GM19372 (cell line): ENCODE results near the gene TRIM2.

Source experiments
- ATAC-seq: cut with Tn5 transposase; IDR thresholded peaks from one replicate; pipeline ENCODE4 v1.9.1; 2021; ENCODE audit warnings: mild to moderate bottlenecking, low read depth, moderate library complexity; ENCODE audit not compliant: unreplicated experiment

TRIM2 gene

DNA sequence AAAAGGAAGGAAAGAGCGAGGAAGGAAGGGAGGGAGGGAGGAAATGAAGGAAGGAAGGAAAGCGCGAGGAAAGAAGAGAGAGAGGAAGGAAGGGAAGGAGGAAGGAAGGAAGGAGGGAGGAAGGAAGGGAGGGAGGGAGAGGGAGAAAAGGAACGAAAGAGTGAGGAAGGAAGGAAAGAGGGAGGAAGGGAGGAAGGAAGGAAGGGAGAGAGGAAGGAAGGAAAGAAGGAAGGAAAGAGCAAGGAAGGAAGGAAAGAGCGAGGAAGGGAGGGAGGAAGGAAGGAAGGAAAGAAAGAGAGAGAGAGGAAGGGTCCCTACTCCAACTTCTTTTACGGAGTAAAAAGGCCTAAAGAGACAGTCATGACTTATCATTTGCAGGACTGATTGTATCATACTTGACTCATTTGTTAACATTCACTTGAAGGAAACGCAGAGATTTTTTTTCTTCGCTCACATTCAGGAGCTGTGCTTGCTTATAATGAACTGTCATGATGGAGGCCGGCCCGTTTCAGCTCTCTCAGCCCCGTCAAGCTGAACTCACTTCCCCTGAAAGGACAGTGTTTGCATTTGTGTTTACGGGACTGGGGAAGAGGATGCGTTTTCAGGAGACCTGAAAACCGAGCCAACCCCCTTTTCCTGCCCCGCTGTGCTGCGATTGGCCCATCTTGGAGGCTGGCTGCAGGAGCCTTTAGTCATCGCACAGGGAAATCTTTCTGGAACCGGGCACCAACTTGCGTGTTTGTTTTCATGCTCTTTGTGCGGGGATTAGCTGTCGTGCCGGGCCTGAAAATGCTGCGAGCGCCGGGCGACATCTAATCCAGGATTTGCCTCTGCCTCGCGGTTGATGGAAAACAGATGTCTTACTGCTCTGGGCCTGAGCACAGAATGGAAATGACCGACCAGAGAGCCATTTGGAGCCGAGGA, 17.8 kb downstream of the TRIM2 start:
- peak; percentile 9 for ATAC-seq

DNA sequence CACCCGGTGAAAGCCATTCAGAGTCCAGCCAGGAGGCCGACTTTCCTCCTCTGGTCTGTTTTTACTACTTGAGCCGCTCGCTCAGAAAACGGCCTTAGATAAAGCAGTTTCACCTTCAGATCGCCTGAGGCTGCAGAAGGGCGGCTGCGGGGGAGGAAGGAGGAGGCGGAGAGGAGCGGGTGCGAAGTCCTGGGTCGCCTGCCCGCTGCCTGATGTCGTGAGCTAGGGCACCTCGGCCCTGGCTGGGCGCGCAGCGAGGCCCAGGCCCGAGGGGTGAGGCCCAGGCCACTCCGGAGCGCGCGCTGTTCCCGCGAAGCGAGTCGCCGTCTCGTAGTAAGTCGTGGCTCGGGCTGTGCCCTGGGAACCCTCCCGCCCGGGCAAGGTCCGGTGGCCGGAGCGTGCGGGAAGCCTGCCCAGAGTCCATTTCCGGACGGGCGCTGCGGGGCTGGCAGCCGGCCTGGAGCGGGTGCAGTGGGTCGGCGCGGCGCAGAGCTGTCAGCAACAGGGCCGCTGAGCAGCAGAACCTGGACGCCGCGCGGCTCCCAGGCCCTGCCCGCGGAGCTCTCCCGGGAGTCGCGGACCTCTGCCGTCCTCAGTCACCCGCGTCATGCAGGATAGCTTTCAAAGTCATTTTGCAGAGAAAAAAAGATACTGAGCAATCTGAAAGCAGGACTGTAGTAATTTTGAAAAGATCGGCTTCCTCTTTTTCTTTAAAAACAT, 18.6 kb downstream of the TRIM2 start:
- ATAC-seq = peak; percentile 59

- ATAC-seq = peak; percentile 21
Measured at GRCh38 chr4:153223427-153223801, 19.2 kb downstream of the TRIM2 start.

DNA sequence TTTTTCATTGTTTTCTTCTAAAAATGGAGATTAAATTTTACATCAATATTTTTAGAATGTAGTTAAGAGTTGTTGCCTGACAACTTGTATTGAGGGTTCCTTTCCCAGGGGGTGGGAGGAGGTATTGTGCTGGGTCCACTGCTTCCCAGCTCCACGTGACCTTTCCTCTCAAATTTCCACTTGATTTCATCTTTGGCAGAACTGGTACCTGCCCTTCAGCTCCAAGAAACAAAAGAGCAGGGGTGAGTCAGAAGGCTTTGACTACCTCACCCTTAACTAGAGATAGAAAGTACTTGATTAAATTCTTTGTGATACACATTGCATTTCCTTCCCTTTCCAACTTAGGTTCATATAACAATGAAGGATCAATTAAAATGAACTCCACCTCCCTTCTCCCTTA, 19.7 kb downstream of the TRIM2 start:
- ATAC-seq = no peak

DNA sequence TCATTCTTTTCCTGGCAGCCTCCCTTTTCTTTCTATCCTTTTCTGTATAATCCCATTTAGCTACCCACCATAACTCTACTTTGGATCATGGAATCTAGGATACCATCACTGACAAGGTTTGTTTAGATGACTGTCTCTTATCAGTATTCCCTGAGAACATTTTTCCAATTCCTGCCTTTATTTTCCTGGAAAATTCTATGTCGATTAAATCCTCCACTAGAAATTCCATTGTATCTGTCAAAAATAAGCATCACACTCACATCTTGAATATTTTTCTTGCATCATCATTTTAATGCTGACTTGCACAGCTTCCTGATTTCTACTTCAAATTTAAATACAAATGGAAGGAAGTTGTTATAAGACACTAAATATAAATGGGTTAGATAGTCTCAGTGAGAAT, 20.2 kb downstream of the TRIM2 start:
- no peak for ATAC-seq

- ATAC-seq = no peak
Measured at GRCh38 chr4:153227469-153228075, 23.3 kb downstream of the TRIM2 start.

- no peak for ATAC-seq
Measured at GRCh38 chr4:153228512-153229140, 24.4 kb downstream of the TRIM2 start.

GRCh38 chr4:153229545-153229944, 25.3 kb downstream of the TRIM2 start:
- ATAC-seq = no peak

- ATAC-seq = no peak
Measured at GRCh38 chr4:153232768-153233167, 28.5 kb downstream of the TRIM2 start.

GRCh38 chr4:153233761-153234371, 29.6 kb downstream of the TRIM2 start:
- ATAC-seq = no peak

GRCh38 chr4:153234885-153235284, 30.6 kb downstream of the TRIM2 start:
- no peak for ATAC-seq

- no peak for ATAC-seq
Measured at GRCh38 chr4:153238135-153238919, 34.1 kb downstream of the TRIM2 start.

- ATAC-seq = no peak
Measured at GRCh38 chr4:153239409-153239808, 35.2 kb downstream of the TRIM2 start.

DNA sequence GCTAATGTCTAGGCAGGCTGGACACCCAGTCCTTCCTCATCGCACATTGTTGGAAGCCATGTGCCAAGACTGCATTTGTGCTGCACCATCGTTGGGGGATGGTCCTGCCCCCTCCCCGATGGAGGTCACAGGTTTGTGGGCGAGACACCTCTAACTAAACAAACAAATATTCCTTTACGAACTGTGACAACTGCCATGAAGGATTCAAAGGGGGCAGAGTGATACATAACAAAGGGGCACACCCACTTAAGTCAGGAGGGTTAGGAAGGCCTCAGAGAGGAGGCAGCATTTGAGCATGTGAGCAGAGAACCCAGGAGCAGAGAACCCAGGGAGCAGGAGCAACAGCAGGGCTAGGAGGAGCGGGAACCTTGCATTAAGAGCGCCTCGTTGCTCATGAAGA, 37.1 kb downstream of the TRIM2 start:
- no peak for ATAC-seq

DNA sequence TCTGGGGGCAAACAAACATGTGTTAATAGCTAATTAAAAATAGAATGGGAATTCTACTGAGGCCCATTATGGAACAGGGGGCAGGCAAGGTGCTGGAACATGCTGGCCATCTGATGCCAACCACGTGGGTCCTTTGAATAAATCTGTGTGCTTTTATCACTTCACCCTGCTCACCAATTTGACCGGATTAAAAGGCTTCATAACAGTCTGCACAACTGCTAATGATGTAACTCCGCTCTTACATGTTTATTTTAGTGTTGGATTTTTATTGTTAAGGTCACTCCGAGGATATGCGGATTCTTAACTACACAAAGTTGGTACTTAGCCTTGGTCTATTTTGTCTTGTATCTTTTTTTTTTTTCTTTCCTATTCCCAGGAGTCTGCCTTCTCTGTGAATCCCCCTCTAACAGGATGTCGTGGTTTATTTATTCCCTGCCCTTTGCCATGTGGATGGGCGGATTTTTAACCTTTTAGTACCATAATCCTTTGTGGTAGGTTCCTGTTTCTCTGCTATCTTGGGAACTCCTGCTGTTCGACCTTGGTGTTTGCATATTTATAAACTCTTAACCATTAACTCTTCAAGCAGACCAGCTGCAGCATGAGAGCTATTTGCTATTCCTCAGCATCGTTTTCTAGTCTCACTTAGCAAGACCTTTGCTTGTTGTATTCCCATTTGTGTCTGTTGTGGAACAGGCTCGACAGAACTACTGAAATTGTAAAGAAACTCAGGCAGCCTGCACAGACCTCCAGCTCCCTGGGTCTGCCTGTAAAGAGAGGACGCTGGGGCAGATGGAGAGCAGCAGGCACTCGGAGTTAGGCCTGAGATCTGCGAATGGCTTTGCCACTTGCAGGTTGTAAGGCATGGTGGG, 38.0 kb downstream of the TRIM2 start:
- no peak for ATAC-seq

- ATAC-seq = no peak
Measured at GRCh38 chr4:153242839-153243324, 38.6 kb downstream of the TRIM2 start.

DNA sequence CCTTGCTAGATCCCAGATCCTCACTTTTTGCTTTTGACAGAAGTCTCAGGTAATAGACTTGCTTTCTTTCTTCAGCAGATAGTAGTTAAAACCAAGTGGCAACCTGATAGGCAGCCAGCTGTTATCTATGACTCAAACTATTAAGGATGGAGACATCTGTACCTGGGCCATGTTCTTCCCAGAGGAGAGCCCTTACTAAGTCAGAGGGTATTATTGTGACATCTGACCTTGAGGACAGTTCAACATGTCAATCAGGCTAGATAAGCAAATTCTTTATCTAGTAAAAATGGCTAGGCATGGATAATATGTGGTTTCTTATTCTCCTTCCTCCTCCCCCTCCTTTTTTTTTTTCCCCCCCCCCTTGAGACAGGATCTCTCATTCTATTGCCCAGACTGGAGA, 39.2 kb downstream of the TRIM2 start:
- no peak for ATAC-seq

GRCh38 chr4:153244969-153245368, 40.7 kb downstream of the TRIM2 start:
- ATAC-seq = no peak

GRCh38 chr4:153245775-153246174, 41.5 kb downstream of the TRIM2 start:
- ATAC-seq = no peak
